GM18507 (cell line): Measurements from ENCODE around the gene NOVA2.

Source experiments
- DNase-seq: peaks from one replicate; pipeline ENCODE4 v3.0.0; 2011; ENCODE audit warnings: low read depth; ENCODE audit not compliant: insufficient read length; ENCODE audit errors: extremely low spot score
- FAIRE-seq: peaks from 2 replicates; lab custom pipeline; 2011; peaks lifted over from hg19 to GRCh38; lab: Jason Lieb, UNC

NOVA2 gene

GRCh38 chr19:45973553-45974338, at the start of gene NOVA2:
Gene NOVA2 (minus strand): TSS chr19:45973865. CDS start chr19:45973351, 514 bp downstream.
- no peak for FAIRE-seq

GRCh38 chr19:46023311-46023779, 49.7 kb upstream of the NOVA2 start:
- no peak for FAIRE-seq
- no peak for DNase-seq

More at GRCh38 chr19:45973553-45974338, at the start of gene NOVA2:
- peak; percentile 56 for DNase-seq

GRCh38 chr19:46022431-46023310, 49.0 kb upstream of the NOVA2 start, which contains the start of gene PGLYRP1:
Gene PGLYRP1 (minus strand): TSS chr19:46023053. CDS start chr19:46023021, 32 bp downstream.
- FAIRE-seq (no peak), DNase-seq (no peak)

GRCh38 chr19:46022061-46022430, 48.4 kb upstream of the NOVA2 start:
- no peak for FAIRE-seq
- no peak for DNase-seq

GRCh38 chr19:46021531-46022041, 47.9 kb upstream of the NOVA2 start:
- FAIRE-seq (no peak), DNase-seq (no peak)

- FAIRE-seq (no peak), DNase-seq (no peak)
These were observed 47.1 kb upstream of the NOVA2 start for GRCh38 chr19:46020819-46021125.

GRCh38 chr19:46019270-46019669, 45.6 kb upstream of the NOVA2 start:
- DNase-seq: no peak
- no peak for FAIRE-seq

- no peak for FAIRE-seq
- no peak for DNase-seq
These were observed 45.1 kb upstream of the NOVA2 start for GRCh38 chr19:46018729-46019251.

GRCh38 chr19:46017874-46018675, 44.4 kb upstream of the NOVA2 start:
- FAIRE-seq: no peak

GRCh38 chr19:46017095-46017429, 43.4 kb upstream of the NOVA2 start:
- DNase-seq (no peak), FAIRE-seq (no peak)

More at GRCh38 chr19:46017874-46018675, 44.4 kb upstream of the NOVA2 start:
- no peak for DNase-seq

- FAIRE-seq: peak; percentile 81
- peak; percentile 88 for DNase-seq
These were observed 42.9 kb upstream of the NOVA2 start for GRCh38 chr19:46016426-46017094.

GRCh38 chr19:46015687-46016425, 42.2 kb upstream of the NOVA2 start:
- DNase-seq (no peak), FAIRE-seq (no peak)

GRCh38 chr19:46014941-46015686, 41.4 kb upstream of the NOVA2 start:
- FAIRE-seq (no peak), DNase-seq (no peak)

GRCh38 chr19:46014534-46014933, 40.9 kb upstream of the NOVA2 start:
- DNase-seq (no peak), FAIRE-seq (no peak)

- FAIRE-seq (peak; percentile 69), DNase-seq (no peak)
These were observed 36.2 kb upstream of the NOVA2 start for GRCh38 chr19:46009530-46010510.

- no peak for DNase-seq
- FAIRE-seq: no peak
These were observed 32.7 kb upstream of the NOVA2 start for GRCh38 chr19:46006411-46006810.
